Liver (tissue), 3 donors: ENCODE results near the gene DST.

Experiments
- CTCF ChIP-seq: fragments of 150-350 bp; IDR thresholded peaks from 2 replicates; pipeline ENCODE4 v1.5.1; 2017; ENCODE audit warnings: improper control_type of control experiment, low read depth, low read length; ENCODE audit not compliant: missing input control
- FOXA1 ChIP-seq: IDR thresholded peaks from 2 replicates; pipeline ENCODE4 v1.6.1; 2016; ENCODE audit warnings: antibody characterized with exemption
- HNF4G ChIP-seq: IDR thresholded peaks from 2 replicates; pipeline ENCODE4 v1.6.1; 2016; ENCODE audit warnings: antibody characterized with exemption
- REST ChIP-seq: IDR thresholded peaks from 2 replicates; pipeline ENCODE4 v1.6.1; 2016; ENCODE audit warnings: antibody characterized with exemption, mild to moderate bottlenecking
- TF ChIP-seq, protein P1 (sequence below): IDR thresholded peaks from 2 replicates; pipeline ENCODE4 v1.6.1; 2016; ENCODE audit warnings: antibody characterized with exemption
- donor health status: healthy.
- donor health status: healthy.

GRCh38 chr6:56687551-56687950 is 44.9 kb upstream of the DST start:
- TF ChIP-seq, protein P1, sequence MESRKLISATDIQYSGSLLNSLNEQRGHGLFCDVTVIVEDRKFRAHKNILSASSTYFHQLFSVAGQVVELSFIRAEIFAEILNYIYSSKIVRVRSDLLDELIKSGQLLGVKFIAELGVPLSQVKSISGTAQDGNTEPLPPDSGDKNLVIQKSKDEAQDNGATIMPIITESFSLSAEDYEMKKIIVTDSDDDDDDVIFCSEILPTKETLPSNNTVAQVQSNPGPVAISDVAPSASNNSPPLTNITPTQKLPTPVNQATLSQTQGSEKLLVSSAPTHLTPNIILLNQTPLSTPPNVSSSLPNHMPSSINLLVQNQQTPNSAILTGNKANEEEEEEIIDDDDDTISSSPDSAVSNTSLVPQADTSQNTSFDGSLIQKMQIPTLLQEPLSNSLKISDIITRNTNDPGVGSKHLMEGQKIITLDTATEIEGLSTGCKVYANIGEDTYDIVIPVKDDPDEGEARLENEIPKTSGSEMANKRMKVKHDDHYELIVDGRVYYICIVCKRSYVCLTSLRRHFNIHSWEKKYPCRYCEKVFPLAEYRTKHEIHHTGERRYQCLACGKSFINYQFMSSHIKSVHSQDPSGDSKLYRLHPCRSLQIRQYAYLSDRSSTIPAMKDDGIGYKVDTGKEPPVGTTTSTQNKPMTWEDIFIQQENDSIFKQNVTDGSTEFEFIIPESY: no peak
- TF ChIP-seq REST: no peak
- TF ChIP-seq CTCF: no peak
- no peak for TF ChIP-seq FOXA1
- TF ChIP-seq HNF4G: no peak
